ENCODE data around the gene KRT16. TPM values are rescaled to one million over a fixed set of nuclear protein-coding genes. Genes with fewer than 3 reads are reported as not detected.

Gene KRT16
- total RNA-seq, 1 experiment from 2014 or later = 42.6 TPM

DNA sequence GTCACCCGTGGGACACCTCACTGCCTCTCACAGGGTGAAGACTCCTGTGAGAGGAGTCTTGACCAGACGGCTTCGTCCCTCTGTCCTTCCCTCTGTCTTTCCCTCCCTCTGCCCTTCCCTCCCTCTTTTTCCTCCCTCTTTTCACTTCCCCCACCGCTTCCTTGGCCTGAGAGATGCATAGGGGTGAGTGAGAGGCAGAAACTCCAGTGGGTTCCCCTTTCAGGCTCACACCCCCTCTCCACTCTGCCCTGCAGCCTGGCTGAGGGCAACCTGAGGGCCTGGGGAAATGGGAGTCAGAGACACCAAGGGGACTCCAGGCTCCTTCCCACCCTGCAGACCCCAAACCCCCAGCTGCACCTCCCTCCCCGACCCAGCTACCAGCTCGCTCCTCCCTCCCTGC, 26.4 kb upstream of the KRT16 start:
- Histone ChIP-seq H3K9me2 (replicated peaks; ENCODE audit: low read length) (no peaks in the 10 kb centered on the region), H2AFZ (ENCODE audit: low read length) (no peak overlapping the region), H3K36me3 (ENCODE audit: low read depth, low read length) (no peaks in the 10 kb centered on the region), H3F3A (ENCODE audit: low read length, unreplicated experiment) (no peaks in the 10 kb centered on the region), H3K4me3 (ENCODE audit: low read length) (no peak overlapping the region), H3K9me3 (ENCODE audit: low read length) (no peaks in the 10 kb centered on the region), H3K4me1 (ENCODE audit: insufficient read depth, low read length) (no peaks in the 10 kb centered on the region), H4K20me1 (ENCODE audit: low read length) (no peaks in the 10 kb centered on the region), H3K9ac (ENCODE audit: low read length) (no peak overlapping the region), H3K27me3 (ENCODE audit: low read length) (no peaks in the 10 kb centered on the region), H3K27ac (ENCODE audit: low read length) (no peak overlapping the region), H3K79me2 (ENCODE audit: low read length) (no peaks in the 10 kb centered on the region), H3K4me2 (ENCODE audit: low read length) (no peak overlapping the region)
- ATAC-seq = no peak
- DNase-seq = no peak
- no TSS peak for BruUV-seq (replicated peaks)
- POLR2A ChIA-PET (ENCODE audit: unreplicated experiment) = no interaction called here
- CTCF ChIA-PET = no interaction called here
- TF ChIP-seq, protein P1, sequence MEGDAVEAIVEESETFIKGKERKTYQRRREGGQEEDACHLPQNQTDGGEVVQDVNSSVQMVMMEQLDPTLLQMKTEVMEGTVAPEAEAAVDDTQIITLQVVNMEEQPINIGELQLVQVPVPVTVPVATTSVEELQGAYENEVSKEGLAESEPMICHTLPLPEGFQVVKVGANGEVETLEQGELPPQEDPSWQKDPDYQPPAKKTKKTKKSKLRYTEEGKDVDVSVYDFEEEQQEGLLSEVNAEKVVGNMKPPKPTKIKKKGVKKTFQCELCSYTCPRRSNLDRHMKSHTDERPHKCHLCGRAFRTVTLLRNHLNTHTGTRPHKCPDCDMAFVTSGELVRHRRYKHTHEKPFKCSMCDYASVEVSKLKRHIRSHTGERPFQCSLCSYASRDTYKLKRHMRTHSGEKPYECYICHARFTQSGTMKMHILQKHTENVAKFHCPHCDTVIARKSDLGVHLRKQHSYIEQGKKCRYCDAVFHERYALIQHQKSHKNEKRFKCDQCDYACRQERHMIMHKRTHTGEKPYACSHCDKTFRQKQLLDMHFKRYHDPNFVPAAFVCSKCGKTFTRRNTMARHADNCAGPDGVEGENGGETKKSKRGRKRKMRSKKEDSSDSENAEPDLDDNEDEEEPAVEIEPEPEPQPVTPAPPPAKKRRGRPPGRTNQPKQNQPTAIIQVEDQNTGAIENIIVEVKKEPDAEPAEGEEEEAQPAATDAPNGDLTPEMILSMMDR (conservative IDR thresholded peaks at IDR 0.05; ENCODE audit: low read depth, low read length) = no peak
- TF ChIP-seq EZH2 (IDR thresholded peaks at IDR 0.05; ENCODE audit: low read length, unreplicated experiment) (no peak), EZH2phosphoT487 (IDR thresholded peaks at IDR 0.05; ENCODE audit: borderline replicate concordance, low read length) (no peak)
- intact Hi-C loops (cut with micrococcal nuclease) = no loop called here

DNA sequence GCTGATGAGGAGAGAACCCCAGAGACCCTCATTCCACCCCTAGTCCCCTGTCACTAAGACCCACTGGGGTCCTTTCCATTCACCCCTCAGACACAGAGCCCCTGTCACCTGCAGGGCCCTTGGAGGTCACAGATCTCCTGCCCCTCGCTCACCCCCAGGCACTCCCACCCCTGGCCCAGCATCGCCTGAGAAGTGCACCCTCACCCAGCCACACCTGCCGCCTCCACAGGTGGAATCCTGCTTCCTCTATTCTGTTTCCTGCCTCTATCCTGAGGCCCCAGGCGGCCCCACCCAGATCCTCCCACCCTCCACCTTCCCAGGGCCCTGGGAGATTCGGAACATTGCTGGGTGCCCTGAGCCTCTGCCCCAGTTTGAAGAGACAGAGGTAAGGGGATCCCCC, 25.6 kb upstream of the KRT16 start:
- Histone ChIP-seq H3K4me3 (ENCODE audit: low read length) (no peak overlapping the region), H3K9me3 (ENCODE audit: low read length) (no peaks in the 10 kb centered on the region), H3K9me2 (replicated peaks; ENCODE audit: low read length) (no peaks in the 10 kb centered on the region), H3K36me3 (ENCODE audit: low read depth, low read length) (no peaks in the 10 kb centered on the region), H3K9ac (ENCODE audit: low read length) (no peak overlapping the region), H3K4me1 (ENCODE audit: insufficient read depth, low read length) (no peaks in the 10 kb centered on the region), H2AFZ (ENCODE audit: low read length) (no peak overlapping the region), H3K79me2 (ENCODE audit: low read length) (no peaks in the 10 kb centered on the region), H3K27me3 (ENCODE audit: low read length) (no peaks in the 10 kb centered on the region), H3F3A (ENCODE audit: low read length, unreplicated experiment) (no peaks in the 10 kb centered on the region), H3K27ac (ENCODE audit: low read length) (no peak overlapping the region), H3K4me2 (ENCODE audit: low read length) (no peak overlapping the region), H4K20me1 (ENCODE audit: low read length) (no peaks in the 10 kb centered on the region)
- TF ChIP-seq EZH2 (IDR thresholded peaks at IDR 0.05; ENCODE audit: low read length, unreplicated experiment) (no peak), EZH2phosphoT487 (IDR thresholded peaks at IDR 0.05; ENCODE audit: borderline replicate concordance, low read length) (no peak)
- TF ChIP-seq, protein P1 (conservative IDR thresholded peaks at IDR 0.05; ENCODE audit: low read depth, low read length) = no peak
- DNase-seq (no peak), ATAC-seq (no peak)
- no TSS peak for BruUV-seq (replicated peaks)
- intact Hi-C loops (cut with micrococcal nuclease) = no loop called here
- ChIA-PET POLR2A (ENCODE audit: unreplicated experiment) (no interaction called here), CTCF (no interaction called here)

DNA sequence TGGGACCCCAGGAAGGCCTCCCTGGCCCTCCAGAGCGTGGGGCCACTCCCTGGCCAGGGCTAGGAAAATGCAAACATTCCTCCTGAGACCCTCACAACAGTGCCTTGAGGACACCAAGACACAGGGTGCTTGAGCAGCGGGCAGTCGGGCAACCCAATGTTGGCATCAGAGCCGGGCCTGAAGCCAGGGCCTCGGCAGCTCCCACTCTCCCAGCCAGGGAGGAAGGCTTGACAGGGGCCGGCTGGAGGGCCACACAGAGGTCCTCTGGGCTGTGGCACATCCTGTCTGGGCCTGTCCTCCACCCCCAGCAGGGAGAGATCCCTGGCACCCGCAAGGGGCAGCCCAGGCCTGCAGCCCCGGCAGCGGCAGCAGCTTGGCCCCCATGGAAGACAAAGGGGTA, 24.1 kb upstream of the KRT16 start:
- Histone ChIP-seq H3K9me2 (replicated peaks; ENCODE audit: low read length) (no peaks in the 10 kb centered on the region), H3K4me2 (ENCODE audit: low read length) (no peak overlapping the region), H3K9ac (ENCODE audit: low read length) (no peak overlapping the region), H3K27me3 (ENCODE audit: low read length) (no peaks in the 10 kb centered on the region), H3K9me3 (ENCODE audit: low read length) (no peaks in the 10 kb centered on the region), H3K36me3 (ENCODE audit: low read depth, low read length) (no peaks in the 10 kb centered on the region), H3K4me3 (ENCODE audit: low read length) (no peak overlapping the region), H3F3A (ENCODE audit: low read length, unreplicated experiment) (no peaks in the 10 kb centered on the region), H3K79me2 (ENCODE audit: low read length) (no peaks in the 10 kb centered on the region), H4K20me1 (ENCODE audit: low read length) (no peaks in the 10 kb centered on the region), H2AFZ (ENCODE audit: low read length) (no peak overlapping the region), H3K4me1 (ENCODE audit: insufficient read depth, low read length) (no peaks in the 10 kb centered on the region), H3K27ac (ENCODE audit: low read length) (no peak overlapping the region)
- BruUV-seq (replicated peaks) = no TSS peak
- intact Hi-C loops (cut with micrococcal nuclease) = no loop called here
- DNase-seq = no peak
- CTCF ChIA-PET = no interaction called here
- POLR2A ChIA-PET (ENCODE audit: unreplicated experiment) = no interaction called here
- no peak for ATAC-seq
- TF ChIP-seq EZH2phosphoT487 (IDR thresholded peaks at IDR 0.05; ENCODE audit: borderline replicate concordance, low read length) (no peak), EZH2 (IDR thresholded peaks at IDR 0.05; ENCODE audit: low read length, unreplicated experiment) (no peak)
- TF ChIP-seq, protein P1 (conservative IDR thresholded peaks at IDR 0.05; ENCODE audit: low read depth, low read length) = no peak
